Mesendoderm (in vitro differentiated cells): ENCODE measurements around the gene ZNF428.

Experiments
- DNase-seq: peaks from one replicate; pipeline ENCODE4 v3.0.0; 2013
- H2AK5ac ChIP-seq: 2 replicates; pipeline ENCODE4 v1.6.1; 2013; ENCODE audit warnings: low read length, inconsistent platforms
- H2BK120ac ChIP-seq: 2 replicates; pipeline ENCODE4 v1.6.1; 2013; ENCODE audit warnings: low read depth, mild to moderate bottlenecking, low read length, moderate library complexity, mixed read lengths
- H2BK15ac ChIP-seq: replicated peaks from 2 replicates; pipeline ENCODE4 v1.6.1; 2013; ENCODE audit warnings: low read depth, mild to moderate bottlenecking, moderate library complexity
- H2BK5ac ChIP-seq: 2 replicates; pipeline ENCODE4 v1.6.1; 2013; ENCODE audit warnings: low read length, inconsistent platforms
- H3K18ac ChIP-seq: 2 replicates; pipeline ENCODE4 v1.6.1; 2013; ENCODE audit warnings: mild to moderate bottlenecking, low read length, mixed read lengths
- H3K23ac ChIP-seq: one replicate; pipeline ENCODE4 v1.6.1; 2013; ENCODE audit warnings: low read length
- H3K27ac ChIP-seq: 2 replicates; pipeline ENCODE4 v1.5.1; 2013; ENCODE audit warnings: low read depth, mild to moderate bottlenecking, inconsistent platforms, low read length, moderate library complexity
- H3K27me3 ChIP-seq: 2 replicates; pipeline ENCODE4 v1.6.1; 2013; ENCODE audit warnings: low read length, control low read depth, mild to moderate bottlenecking, inconsistent platforms; ENCODE audit not compliant: insufficient read depth, poor library complexity
- H3K36me3 ChIP-seq: 2 replicates; pipeline ENCODE4 v1.6.1; 2013; ENCODE audit warnings: low read length, inconsistent platforms; ENCODE audit not compliant: control insufficient read depth, insufficient read depth
- H3K4ac ChIP-seq: one replicate; pipeline ENCODE4 v1.6.1; 2013; ENCODE audit warnings: low read depth, mild to moderate bottlenecking, low read length, moderate library complexity
- H3K4me1 ChIP-seq: 2 replicates; pipeline ENCODE4 v1.6.1; 2013; ENCODE audit warnings: low read depth, low read length, inconsistent platforms; ENCODE audit not compliant: control insufficient read depth
- H3K4me2 ChIP-seq: 2 replicates; pipeline ENCODE4 v1.6.1; 2013; ENCODE audit warnings: low read length
- H3K4me3 ChIP-seq: 2 replicates; pipeline ENCODE4 v1.5.1; 2013; ENCODE audit warnings: mild to moderate bottlenecking, low read length
- H3K56ac ChIP-seq: one replicate; pipeline ENCODE4 v1.6.1; 2013; ENCODE audit warnings: low read length
- H3K79me1 ChIP-seq: 2 replicates; pipeline ENCODE4 v1.6.1; 2013; ENCODE audit warnings: low read length, inconsistent platforms
- H3K79me2 ChIP-seq: 2 replicates; pipeline ENCODE4 v1.6.1; 2013; ENCODE audit warnings: mild to moderate bottlenecking, low read length; ENCODE audit not compliant: control insufficient read depth, insufficient read depth
- H3K9ac ChIP-seq: 2 replicates; pipeline ENCODE4 v1.6.1; 2013; ENCODE audit warnings: low read length, inconsistent platforms
- H4K5ac ChIP-seq: one replicate; pipeline ENCODE4 v1.6.1; 2013; ENCODE audit warnings: low read length
- H4K8ac ChIP-seq: one replicate; pipeline ENCODE4 v1.6.1; 2013; ENCODE audit warnings: low read depth, mild to moderate bottlenecking, control low read depth, low read length, moderate library complexity
- WGBS: extraction: QIAGEN DNeasy Blood & Tissue Kit; methylation state at CpG from one replicate; pipeline ENCODE4 v1.1.7; 2013; ENCODE audit warnings: low lambda C conversion rate, missing lambda C conversion rate; ENCODE audit not compliant: insufficient coverage; ENCODE audit errors: extremely low coverage; 5-methylcytosine and 5-hydroxymethylcytosine counted together

ZNF428 gene

DNA sequence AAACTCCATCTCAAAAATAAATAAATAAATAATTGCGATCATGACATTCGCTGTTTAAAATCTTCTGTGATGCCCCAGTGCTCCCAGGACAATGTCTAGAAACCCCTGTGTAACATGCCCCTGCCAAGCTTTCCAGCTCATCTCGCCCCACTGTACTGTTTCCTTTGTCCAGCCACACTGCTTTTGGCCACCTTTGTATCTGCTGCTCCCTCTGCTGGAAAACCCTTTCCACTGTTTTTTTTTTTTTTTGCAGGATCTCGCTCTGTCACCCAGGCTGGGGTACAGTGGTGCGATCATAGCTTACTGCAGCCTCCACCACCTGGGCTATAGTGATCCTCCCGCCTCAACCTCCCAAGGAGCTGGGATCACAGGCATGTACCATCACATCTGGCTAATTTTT, 43.1 kb upstream of the ZNF428 start:
- no peak overlapping the region for H2AK5ac ChIP-seq
- no peak overlapping the region for H3K27ac ChIP-seq
- H3K4ac ChIP-seq = no peak overlapping the region
- H4K8ac ChIP-seq = no peak overlapping the region
- no peaks in the 10 kb centered on the region for H3K27me3 ChIP-seq
- no peak overlapping the region for H3K18ac ChIP-seq
- H2BK120ac ChIP-seq = no peak overlapping the region
- no peak overlapping the region for H3K4me2 ChIP-seq
- H3K4me1 ChIP-seq = peaks cover under 1% of the 10 kb centered on the region
- H3K23ac ChIP-seq = no peak overlapping the region
- no peaks in the 10 kb centered on the region for H3K79me1 ChIP-seq
- no peak overlapping the region for H2BK15ac ChIP-seq
- H3K56ac ChIP-seq = no peak overlapping the region
- no peaks in the 10 kb centered on the region for H3K36me3 ChIP-seq
- no CpG with 5 or more reads among the region's 6 CpGs for WGBS
- no peaks in the 10 kb centered on the region for H3K79me2 ChIP-seq
- H3K9ac ChIP-seq = no peak overlapping the region
- DNase-seq = peak; percentile 42
- H3K4me3 ChIP-seq = no peak overlapping the region
- H2BK5ac ChIP-seq = no peak overlapping the region
- no peak overlapping the region for H4K5ac ChIP-seq

DNA sequence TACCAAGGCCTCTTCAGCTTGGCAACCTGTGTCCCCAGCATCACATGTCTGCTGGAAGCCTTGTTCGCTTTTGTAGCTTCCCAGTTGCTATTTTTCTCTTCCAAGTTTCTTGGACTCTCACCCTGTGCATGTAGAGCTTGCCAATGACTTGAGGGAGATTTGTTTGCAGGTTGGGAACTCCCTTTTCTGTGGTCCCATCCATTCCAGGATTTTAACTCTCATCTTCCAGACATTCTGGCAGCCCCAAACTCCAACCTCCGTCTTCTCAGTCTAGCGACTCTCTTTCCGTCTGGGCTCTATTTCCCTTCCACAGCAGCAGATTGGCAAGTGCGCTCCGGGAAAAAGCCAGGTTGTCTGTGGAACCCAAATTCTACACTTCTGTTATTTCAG, 41.5 kb upstream of the ZNF428 start:
- H4K5ac ChIP-seq = no peak overlapping the region
- H3K27ac ChIP-seq = no peak overlapping the region
- no peak overlapping the region for H3K4ac ChIP-seq
- H3K27me3 ChIP-seq = no peaks in the 10 kb centered on the region
- no peak overlapping the region for H2BK5ac ChIP-seq
- H3K4me1 ChIP-seq = no peaks in the 10 kb centered on the region
- no peak overlapping the region for H2BK120ac ChIP-seq
- DNase-seq = no peak
- H3K4me3 ChIP-seq = no peak overlapping the region
- H3K79me1 ChIP-seq = no peaks in the 10 kb centered on the region
- no peak overlapping the region for H3K18ac ChIP-seq
- no peak overlapping the region for H2AK5ac ChIP-seq
- H3K23ac ChIP-seq = no peak overlapping the region
- H3K9ac ChIP-seq = no peak overlapping the region
- no peaks in the 10 kb centered on the region for H3K36me3 ChIP-seq
- no peaks in the 10 kb centered on the region for H3K79me2 ChIP-seq
- no peak overlapping the region for H4K8ac ChIP-seq
- no peak overlapping the region for H3K4me2 ChIP-seq
- no peak overlapping the region for H2BK15ac ChIP-seq
- H3K56ac ChIP-seq = no peak overlapping the region
- no CpG with 5 or more reads among the region's 6 CpGs for WGBS

DNA sequence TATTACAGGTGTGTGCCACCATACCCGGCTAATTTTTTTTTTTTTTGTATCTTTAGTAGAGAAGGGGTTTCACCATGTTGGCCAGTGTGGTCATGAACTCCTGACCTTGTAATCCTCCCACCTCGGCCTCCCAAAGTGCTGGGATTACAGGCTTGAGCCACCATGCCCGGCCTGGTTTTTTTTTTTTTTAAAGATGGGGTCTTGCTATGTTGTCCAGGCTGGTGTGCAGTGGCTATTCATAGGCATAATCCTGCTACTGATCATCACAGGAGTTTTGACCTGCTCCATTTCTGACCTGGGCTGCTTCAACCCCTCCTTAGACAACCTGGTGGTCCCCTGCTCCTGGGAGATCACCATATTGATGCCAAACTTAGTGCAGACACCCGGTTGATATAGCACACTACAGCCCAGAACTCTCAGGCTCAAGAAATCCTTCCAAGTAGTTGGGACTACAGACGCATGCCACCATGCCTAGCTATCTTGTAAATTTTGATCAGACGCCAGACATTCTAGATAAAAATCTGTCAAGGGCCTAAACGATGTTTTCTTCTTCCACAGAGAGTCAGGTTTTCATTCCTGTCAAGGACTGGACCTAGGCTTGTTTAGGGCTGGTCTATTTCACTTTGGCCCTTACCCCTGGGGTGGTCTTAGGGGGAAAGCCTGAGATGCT, 41.0 kb upstream of the ZNF428 start:
- H2AK5ac ChIP-seq = no peak overlapping the region
- no peak overlapping the region for H3K56ac ChIP-seq
- H4K5ac ChIP-seq = no peak overlapping the region
- H3K9ac ChIP-seq = no peak overlapping the region
- no peaks in the 10 kb centered on the region for H3K27me3 ChIP-seq
- no peak overlapping the region for H3K27ac ChIP-seq
- no peak for DNase-seq
- no peak overlapping the region for H2BK5ac ChIP-seq
- no peak overlapping the region for H3K4me2 ChIP-seq
- H3K18ac ChIP-seq = no peak overlapping the region
- H3K79me1 ChIP-seq = no peaks in the 10 kb centered on the region
- no peak overlapping the region for H3K4me3 ChIP-seq
- H3K4me1 ChIP-seq = no peaks in the 10 kb centered on the region
- H2BK15ac ChIP-seq = no peak overlapping the region
- no peak overlapping the region for H4K8ac ChIP-seq
- peaks cover 2% of the 10 kb centered on the region for H3K36me3 ChIP-seq
- H3K4ac ChIP-seq = no peak overlapping the region
- H3K23ac ChIP-seq = no peak overlapping the region
- no peaks in the 10 kb centered on the region for H3K79me2 ChIP-seq
- no peak overlapping the region for H2BK120ac ChIP-seq
- WGBS = no CpG with 5 or more reads among the region's 7 CpGs

DNA sequence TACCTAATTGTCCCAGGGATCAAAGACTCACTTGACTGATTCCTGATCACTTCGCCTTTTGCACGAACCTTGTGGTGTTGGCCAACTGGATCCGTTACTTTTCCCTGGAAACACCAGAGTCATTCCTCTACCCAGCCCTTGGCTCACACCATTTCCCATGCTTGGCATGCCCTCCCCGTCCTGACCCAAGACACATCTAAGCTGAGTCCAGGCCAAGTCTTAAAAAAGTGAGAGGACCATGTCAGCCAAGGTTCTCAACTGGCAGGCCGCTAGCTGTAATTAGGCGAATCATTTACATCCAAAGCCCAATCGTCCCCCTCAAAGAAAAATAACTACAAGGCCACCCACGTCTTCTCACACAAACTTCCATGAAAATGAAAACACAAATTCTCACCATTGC, 39.1 kb upstream of the ZNF428 start:
- no peak for DNase-seq
- Histone ChIP-seq H3K4ac (no peak overlapping the region), H3K4me3 (no peak overlapping the region), H3K79me1 (no peaks in the 10 kb centered on the region), H3K4me2 (no peak overlapping the region), H3K9ac (no peak overlapping the region), H3K27me3 (no peaks in the 10 kb centered on the region), H4K8ac (no peak overlapping the region), H2BK5ac (no peak overlapping the region), H2BK15ac (no peak overlapping the region), H3K23ac (no peak overlapping the region), H3K27ac (no peak overlapping the region), H4K5ac (no peak overlapping the region), H3K79me2 (no peaks in the 10 kb centered on the region), H3K56ac (no peak overlapping the region), H3K18ac (no peak overlapping the region), H2BK120ac (no peak overlapping the region), H2AK5ac (no peak overlapping the region), H3K4me1 (no peaks in the 10 kb centered on the region), H3K36me3 (peaks cover 2% of the 10 kb centered on the region)
- no CpG with 5 or more reads among the region's 8 CpGs for WGBS

DNA sequence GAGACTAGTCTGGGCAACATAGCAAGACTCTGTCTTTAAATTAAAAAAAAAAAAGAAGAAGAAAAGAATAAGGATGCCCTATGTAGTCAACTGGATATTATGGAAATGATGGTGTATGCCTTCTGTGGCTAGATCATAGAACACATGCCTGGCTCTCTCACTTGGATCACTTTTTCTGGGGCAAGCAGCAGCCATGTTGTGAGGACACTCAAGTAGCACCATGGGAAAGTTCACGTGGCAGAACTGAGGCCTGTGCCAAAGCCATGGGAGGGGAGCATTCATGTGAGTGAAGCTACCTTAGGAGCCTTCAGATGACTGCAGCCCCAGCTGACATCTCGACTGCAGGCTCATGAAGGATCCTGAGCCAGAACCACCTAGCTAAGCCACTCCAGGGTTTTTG, 38.6 kb upstream of the ZNF428 start:
- no peaks in the 10 kb centered on the region for H3K4me1 ChIP-seq
- no peak overlapping the region for H2BK15ac ChIP-seq
- no peak overlapping the region for H3K56ac ChIP-seq
- H3K79me2 ChIP-seq = no peaks in the 10 kb centered on the region
- no peak for DNase-seq
- no peak overlapping the region for H3K9ac ChIP-seq
- H2BK5ac ChIP-seq = no peak overlapping the region
- H4K5ac ChIP-seq = no peak overlapping the region
- no peak overlapping the region for H3K18ac ChIP-seq
- peaks cover 2% of the 10 kb centered on the region for H3K36me3 ChIP-seq
- H3K4me2 ChIP-seq = no peak overlapping the region
- no peaks in the 10 kb centered on the region for H3K27me3 ChIP-seq
- no peak overlapping the region for H2BK120ac ChIP-seq
- H3K4me3 ChIP-seq = no peak overlapping the region
- no peak overlapping the region for H3K23ac ChIP-seq
- no CpG with 5 or more reads among the region's 2 CpGs for WGBS
- H3K79me1 ChIP-seq = no peaks in the 10 kb centered on the region
- no peak overlapping the region for H2AK5ac ChIP-seq
- no peak overlapping the region for H3K27ac ChIP-seq
- no peak overlapping the region for H4K8ac ChIP-seq
- H3K4ac ChIP-seq = no peak overlapping the region

DNA sequence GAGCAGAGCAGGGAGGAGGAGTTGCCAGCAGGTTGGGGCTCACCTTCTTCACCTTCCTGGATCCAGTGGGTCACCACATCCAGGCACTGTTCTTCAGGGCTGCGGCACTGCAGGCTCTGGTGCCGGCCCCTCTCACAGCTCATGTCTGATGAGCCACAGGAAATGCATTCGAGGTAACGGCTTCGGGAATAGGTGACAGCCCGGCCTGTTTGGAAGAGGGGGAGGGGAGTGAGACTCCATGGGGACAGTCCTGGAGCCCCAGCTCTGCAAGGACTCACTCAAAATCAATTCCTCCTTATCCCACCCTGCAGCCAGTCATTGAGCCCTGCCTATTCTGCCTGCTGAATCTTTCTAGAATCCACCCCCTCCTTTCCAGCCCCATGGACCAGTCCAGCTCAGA, 37.0 kb upstream of the ZNF428 start:
- Histone ChIP-seq H4K8ac (no peak overlapping the region), H3K79me1 (no peaks in the 10 kb centered on the region), H3K4me3 (no peak overlapping the region), H3K27me3 (no peaks in the 10 kb centered on the region), H3K4ac (no peak overlapping the region), H3K9ac (no peak overlapping the region), H3K56ac (peak overlapping the region; percentile 22), H2BK120ac (no peak overlapping the region), H3K36me3 (peaks cover 2% of the 10 kb centered on the region), H3K23ac (no peak overlapping the region), H3K4me2 (no peak overlapping the region), H2AK5ac (no peak overlapping the region), H3K79me2 (no peaks in the 10 kb centered on the region), H3K27ac (no peak overlapping the region), H3K18ac (no peak overlapping the region), H2BK15ac (no peak overlapping the region), H4K5ac (no peak overlapping the region), H2BK5ac (no peak overlapping the region), H3K4me1 (no peaks in the 10 kb centered on the region)
- no CpG with 5 or more reads among the region's 6 CpGs for WGBS
- DNase-seq = peak; percentile 56
